Aorta (tissue), 5 donors: ENCODE results near the gene CXorf66. TPM values are rescaled to one million over a fixed set of nuclear protein-coding genes. Genes with fewer than 3 reads are reported as not detected.

Source experiments
- ATAC-seq: fragments of 200-7000 bp; cut with Tn5 transposase; one replicate; pipeline ENCODE4 v1.9.1; 2022; ENCODE audit warnings: moderate library complexity; ENCODE audit not compliant: low FRiP score
- DNase-seq, 2 donors: peaks; one replicate each; pipeline ENCODE4 v3.0.0-alpha.2; 2020
- H3K27ac ChIP-seq, 2 donors: one replicate each; pipeline ENCODE4 v1.5.1; 2013; ENCODE audit warnings: low read length in 2 of 2, mild to moderate bottlenecking in 2 of 2, moderate library complexity in 2 of 2, control low read depth in 1 of 2, inconsistent platforms in 1 of 2, low read depth in 1 of 2
- H3K27me3 ChIP-seq, 2 donors: one replicate each; pipeline ENCODE4 v1.6.1; 2013; ENCODE audit warnings: control low read depth in 1 of 2, low read length in 1 of 2, mild to moderate bottlenecking in 1 of 2, moderate library complexity in 1 of 2; ENCODE audit not compliant: insufficient read depth in 2 of 2, control insufficient read depth in 1 of 2
- H3K36me3 ChIP-seq, 2 donors: one replicate each; pipeline ENCODE4 v1.6.1; 2013; ENCODE audit warnings: control low read depth in 1 of 2, low read length in 1 of 2, mild to moderate bottlenecking in 1 of 2; ENCODE audit not compliant: insufficient read depth in 2 of 2, control insufficient read depth in 1 of 2
- H3K4me1 ChIP-seq, 2 donors: one replicate each; pipeline ENCODE4 v1.6.1; 2013; ENCODE audit warnings: low read length in 2 of 2, control low read depth in 1 of 2, mild to moderate bottlenecking in 1 of 2, moderate library complexity in 1 of 2; ENCODE audit not compliant: insufficient read depth in 2 of 2, control insufficient read depth in 1 of 2
- H3K4me3 ChIP-seq, 2 donors: one replicate each; pipeline ENCODE4 v1.5.1; 2013; ENCODE audit warnings: low read length in 2 of 2, control low read depth in 1 of 2, mild to moderate bottlenecking in 1 of 2
- H3K9me3 ChIP-seq: one replicate; pipeline ENCODE4 v1.6.1; 2013; ENCODE audit warnings: mild to moderate bottlenecking, low read length; ENCODE audit not compliant: control insufficient read depth
- WGBS, 2 donors: extraction: QIAGEN DNeasy Blood & Tissue Kit; methylation state at CpG; one replicate each; pipeline ENCODE4 v1.1.7; 2013; 5-methylcytosine and 5-hydroxymethylcytosine counted together
- intact Hi-C, 2 donors: fragments of 100-400 bp; cut with DNase I; formaldehyde crosslinking; loops; one replicate each; pipeline versions ENCODE4 v1.14.2 to v1.15.0; 2022
- long read RNA-seq, 2 donors: library from polyadenylated mRNA; unstranded; transcript quantifications; one replicate each; pipeline ENCODE4 v2.0.0, GENCODE V29; 2020 to 2021
- polyA plus RNA-seq, 2 donors: library from polyadenylated mRNA; stranded (reverse); fragments of 200-250 nt; gene quantifications; one replicate each; pipeline ENCODE4 v1.2.3, GENCODE V29; 2013
- total RNA-seq, 2 donors: library from RNA; stranded (reverse); fragmentation: NEBNext Ultra II Directional; extraction: Animal tissue kit (Norgen Biotek cat#: 25700); gene quantifications; one replicate each; pipeline ENCODE4 v1.2.1, GENCODE V29; 2021
- donor health status: healthy with polysubstance abuse.
- donor health status: Bipolar disorder and iron deficiency.
- donor health status: DM: no; HTN: no; CAD: no.
- donor health status: DM: no; HTN: no; CAD: no.
- donor health status: DM: yes; HTN: yes; CAD: no.

The CXorf66 gene
- total RNA-seq (not detected), polyA plus RNA-seq (not detected)
- long read RNA-seq, donor 1, result 0 reads
- long read RNA-seq, donor 2, result 0 reads

- DNase-seq (no peak), ATAC-seq (no peak)
- H3K27ac ChIP-seq, result no peak within 1 kb of the TSS
- H3K36me3 ChIP-seq, result no peaks in the 10 kb centered on the region
- WGBS, 2 donors, result 86 to 91% methylated on average over 7 of the region's 7 CpGs
- intact Hi-C loops, result no loop called here
- no peak within 1 kb of the TSS for H3K4me3 ChIP-seq
- no peaks in the 10 kb centered on the region for H3K27me3 ChIP-seq
- no peaks in the 10 kb centered on the region for H3K9me3 ChIP-seq
- H3K4me1 ChIP-seq, result no peaks in the 10 kb centered on the region
Measured at GRCh38 chrX:139965421-139965820, at the start of gene CXorf66. TSS of gene CXorf66 (minus strand) at chrX:139965521. CDS start at chrX:139965496, 25 bp downstream.

- no peak overlapping the region for H3K27ac ChIP-seq
- no peaks in the 10 kb centered on the region for H3K9me3 ChIP-seq
- ATAC-seq (no peak), DNase-seq (no peak)
- H3K27me3 ChIP-seq, result no peaks in the 10 kb centered on the region
- intact Hi-C loops, result no loop called here
- no peaks in the 10 kb centered on the region for H3K36me3 ChIP-seq
- WGBS, 2 donors, result 64 to 82% methylated on average over 3 of the region's 3 CpGs
- H3K4me1 ChIP-seq, result no peaks in the 10 kb centered on the region
- H3K4me3 ChIP-seq, result no peak overlapping the region
Measured at GRCh38 chrX:139982856-139983255, 17.5 kb upstream of the CXorf66 start.

GRCh38 chrX:139974471-139974870 is 9.2 kb upstream of the CXorf66 start:
- H3K36me3 ChIP-seq, result no peaks in the 10 kb centered on the region
- 81 to 83% methylated on average over 3 of the region's 3 CpGs for WGBS, 2 donors
- intact Hi-C loops, result no loop called here
- no peaks in the 10 kb centered on the region for H3K27me3 ChIP-seq
- no peak for ATAC-seq
- H3K4me1 ChIP-seq, result no peaks in the 10 kb centered on the region
- no peaks in the 10 kb centered on the region for H3K9me3 ChIP-seq
- no peak overlapping the region for H3K4me3 ChIP-seq
- H3K27ac ChIP-seq, result no peak overlapping the region
- no peak for DNase-seq

GRCh38 chrX:139972629-139973624 is 7.6 kb upstream of the CXorf66 start:
- intact Hi-C loops, result no loop called here
- H3K4me1 ChIP-seq, result no peaks in the 10 kb centered on the region
- no peaks in the 10 kb centered on the region for H3K36me3 ChIP-seq
- no peak for ATAC-seq
- WGBS, 2 donors, result 68 to 79% methylated on average over 6 of the region's 6 CpGs
- no peak overlapping the region for H3K27ac ChIP-seq
- no peaks in the 10 kb centered on the region for H3K27me3 ChIP-seq
- H3K9me3 ChIP-seq, result no peaks in the 10 kb centered on the region
- no peak overlapping the region for H3K4me3 ChIP-seq
- no peak for DNase-seq

- DNase-seq (no peak), ATAC-seq (no peak)
- intact Hi-C loops, result no loop called here
- 30 to 54% methylated on average over 5 of the region's 5 CpGs for WGBS, 2 donors
- no peaks in the 10 kb centered on the region for H3K4me1 ChIP-seq
- no peak overlapping the region for H3K27ac ChIP-seq
- H3K4me3 ChIP-seq, result no peak overlapping the region
- no peaks in the 10 kb centered on the region for H3K36me3 ChIP-seq
- no peaks in the 10 kb centered on the region for H3K9me3 ChIP-seq
- no peaks in the 10 kb centered on the region for H3K27me3 ChIP-seq
Measured at GRCh38 chrX:139972113-139972512, 6.8 kb upstream of the CXorf66 start.

GRCh38 chrX:139971394-139971749 is 6.1 kb upstream of the CXorf66 start:
- Histone ChIP-seq H3K4me1 (no peaks in the 10 kb centered on the region), H3K27ac (no peak overlapping the region), H3K9me3 (no peaks in the 10 kb centered on the region), H3K4me3 (no peak overlapping the region), H3K27me3 (no peaks in the 10 kb centered on the region), H3K36me3 (no peaks in the 10 kb centered on the region)
- intact Hi-C loops, result no loop called here
- WGBS, 2 donors, result 30 to 34% methylated on average over 10 of the region's 10 CpGs
- DNase-seq, result no peak
- ATAC-seq, result no peak

- ATAC-seq (no peak), DNase-seq (no peak)
- Histone ChIP-seq H3K4me1 (no peaks in the 10 kb centered on the region), H3K27me3 (no peaks in the 10 kb centered on the region), H3K9me3 (no peaks in the 10 kb centered on the region), H3K36me3 (no peaks in the 10 kb centered on the region), H3K27ac (no peak overlapping the region), H3K4me3 (no peak overlapping the region)
- intact Hi-C loops, result no loop called here
- 80% methylated on average over 2 of the region's 2 CpGs for whole genome bisulfite sequencing, 2 donors
Measured at GRCh38 chrX:139969286-139969685, 4.0 kb upstream of the CXorf66 start.

GRCh38 chrX:139967750-139968149 is 2.4 kb upstream of the CXorf66 start:
- H3K9me3 ChIP-seq, result no peaks in the 10 kb centered on the region
- DNase-seq, result no peak
- ATAC-seq, result no peak
- WGBS, 2 donors, result 66 to 84% methylated on average over 3 of the region's 3 CpGs
- H3K36me3 ChIP-seq, result no peaks in the 10 kb centered on the region
- H3K27ac ChIP-seq, result no peak overlapping the region
- H3K27me3 ChIP-seq, result no peaks in the 10 kb centered on the region
- intact Hi-C loops, result no loop called here
- H3K4me1 ChIP-seq, result no peaks in the 10 kb centered on the region
- no peak overlapping the region for H3K4me3 ChIP-seq

- Histone ChIP-seq H3K27ac (no peak overlapping the region), H3K9me3 (no peaks in the 10 kb centered on the region), H3K36me3 (no peaks in the 10 kb centered on the region), H3K4me1 (no peaks in the 10 kb centered on the region), H3K27me3 (no peaks in the 10 kb centered on the region), H3K4me3 (no peak overlapping the region)
- ATAC-seq, result no peak
- intact Hi-C loops, result no loop called here
- 37 to 70% methylated on average over 4 of the region's 4 CpGs for WGBS, 2 donors
- DNase-seq, result no peak
Measured at GRCh38 chrX:139967300-139967699, 2.0 kb upstream of the CXorf66 start.
